Measurements from ENCODE around the gene TDRD12.

GRCh38 chr19:32861596-32861995 lies 142.0 kb downstream of the TDRD12 start:
- no peak for TF ChIP-seq POLR2A (IDR thresholded peaks at IDR 0.05)
- TF ChIP-seq EP300 (IDR thresholded peaks at IDR 0.05): no peak
